Glutamatergic neuron (in vitro differentiated cells): ENCODE results near the gene PAPPA2. TPM values are rescaled to one million over a fixed set of nuclear protein-coding genes. Genes with fewer than 3 reads are reported as not detected.

Experiments used
- DNase-seq: peaks from one replicate; pipeline ENCODE4 v3.0.0; 2022
- H3K27ac Mint-ChIP-seq: one replicate; pipeline ENCODE4 v1.8.0; 2020; ENCODE audit warnings: mild to moderate bottlenecking, mixed read lengths, inconsistent platforms; ENCODE audit not compliant: unreplicated experiment
- H3K27me3 Mint-ChIP-seq: one replicate; pipeline ENCODE4 v1.8.0; 2020; ENCODE audit warnings: mild to moderate bottlenecking, moderate library complexity, mixed read lengths, inconsistent platforms; ENCODE audit not compliant: unreplicated experiment
- H3K36me3 Mint-ChIP-seq: one replicate; pipeline ENCODE4 v1.8.0; 2020; ENCODE audit warnings: mild to moderate bottlenecking, mixed read lengths, inconsistent platforms; ENCODE audit not compliant: unreplicated experiment
- H3K4me1 Mint-ChIP-seq: one replicate; pipeline ENCODE4 v1.8.0; 2020; ENCODE audit warnings: mild to moderate bottlenecking, low read depth, mixed read lengths, inconsistent platforms; ENCODE audit not compliant: unreplicated experiment
- H3K4me3 Mint-ChIP-seq: one replicate; pipeline ENCODE4 v1.8.0; 2020; ENCODE audit warnings: mild to moderate bottlenecking, mixed read lengths, inconsistent platforms; ENCODE audit not compliant: unreplicated experiment
- H3K9me3 Mint-ChIP-seq: one replicate; pipeline ENCODE4 v1.8.0; 2020; ENCODE audit warnings: mild to moderate bottlenecking, moderate library complexity, mixed read lengths, inconsistent platforms; ENCODE audit not compliant: unreplicated experiment
- CTCF ChIP-seq: fragments of 200-600 bp; sonication (generic); IDR thresholded peaks from one replicate; pipeline ENCODE4 v1.5.0; 2021; ENCODE audit not compliant: partially characterized antibody, unreplicated experiment
- total RNA-seq: library from RNA; stranded (reverse); fragmentation: NEBNext Ultra II Directional; extraction: Animal tissue kit (Norgen Biotek cat#: 25700); gene quantifications from one replicate; pipeline ENCODE4 v1.2.1, GENCODE V29; 2021; ENCODE audit not compliant: unreplicated experiment

Gene PAPPA2
- total RNA-seq, 1 donor from 2014 or later, result 2.3 TPM

DNA sequence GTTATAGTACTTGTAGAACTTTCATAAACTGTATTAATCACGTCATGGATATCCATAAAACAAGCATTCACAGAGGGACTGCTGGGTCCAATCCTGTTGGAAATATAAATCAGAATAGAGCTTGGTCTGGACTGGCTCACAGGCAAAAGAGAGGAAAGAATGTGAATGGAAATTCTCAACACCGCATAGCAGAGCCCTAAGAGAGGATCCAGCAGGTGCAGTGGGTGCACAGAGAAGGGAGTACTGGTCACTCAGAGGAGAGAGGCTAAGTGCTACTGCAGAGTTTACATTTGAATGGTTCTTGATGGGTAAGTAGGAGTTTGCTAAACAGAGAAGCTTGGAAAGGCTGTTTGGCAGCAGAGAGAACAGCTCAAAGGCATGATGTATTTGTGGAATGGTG is 231.7 kb downstream of the PAPPA2 start:
- Mint-ChIP-seq H3K36me3 (no peaks in the 10 kb centered on the region), H3K4me3 (no peak overlapping the region), H3K4me1 (peaks cover 8% of the 10 kb centered on the region), H3K27me3 (no peaks in the 10 kb centered on the region), H3K9me3 (no peaks in the 10 kb centered on the region), H3K27ac (no peak overlapping the region)
- no peak for TF ChIP-seq CTCF
- DNase-seq, result no peak

DNA sequence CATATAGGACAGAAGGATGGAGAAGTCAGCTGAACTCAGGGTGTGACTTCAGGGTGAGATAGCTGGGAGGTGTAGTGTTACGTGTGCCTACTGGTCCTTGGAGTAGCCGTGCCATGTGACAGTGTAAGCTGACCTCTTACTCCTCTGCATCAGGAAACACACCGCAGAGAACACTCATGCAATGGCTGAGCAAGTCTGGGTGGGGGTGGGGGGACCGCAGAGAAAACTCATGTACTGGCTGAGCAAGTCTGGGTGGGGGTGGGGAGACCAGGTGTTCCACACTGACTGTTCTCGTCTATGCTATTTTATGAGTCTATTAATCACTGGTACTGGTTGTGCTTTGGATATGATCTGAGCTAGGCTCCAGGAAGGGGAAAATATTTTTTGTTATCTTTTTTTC is 233.1 kb downstream of the PAPPA2 start:
- H3K36me3 Mint-ChIP-seq, result no peaks in the 10 kb centered on the region
- peaks cover 19% of the 10 kb centered on the region for H3K4me1 Mint-ChIP-seq
- peak overlapping the region; percentile 36 for H3K27ac Mint-ChIP-seq
- TF ChIP-seq CTCF, result no peak
- no peak for DNase-seq
- H3K9me3 Mint-ChIP-seq, result no peaks in the 10 kb centered on the region
- H3K27me3 Mint-ChIP-seq, result no peaks in the 10 kb centered on the region
- no peak overlapping the region for H3K4me3 Mint-ChIP-seq

DNA sequence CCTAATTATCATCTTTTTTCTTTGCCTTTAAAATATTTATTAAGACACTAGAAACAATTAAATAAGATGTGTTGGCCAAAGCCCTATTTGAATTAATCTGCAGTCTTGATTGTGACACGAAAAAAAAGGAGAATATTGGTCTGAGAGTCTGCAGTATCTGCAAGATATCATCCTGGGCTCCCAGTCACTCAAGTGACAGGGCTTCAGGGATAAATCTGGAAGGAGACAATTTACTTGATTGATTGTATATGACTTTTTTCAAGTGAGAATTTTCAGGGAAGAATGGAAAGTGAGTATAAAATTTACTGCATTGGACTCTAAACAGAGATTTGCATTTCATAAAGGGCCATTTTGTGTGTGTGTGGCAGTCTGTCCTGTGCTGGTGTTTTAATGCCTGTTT is 233.7 kb downstream of the PAPPA2 start:
- no peak for DNase-seq
- no peak for TF ChIP-seq CTCF
- Mint-ChIP-seq H3K9me3 (no peaks in the 10 kb centered on the region), H3K27ac (no peak overlapping the region), H3K4me1 (peaks cover 23% of the 10 kb centered on the region), H3K36me3 (no peaks in the 10 kb centered on the region), H3K27me3 (no peaks in the 10 kb centered on the region), H3K4me3 (no peak overlapping the region)

DNA sequence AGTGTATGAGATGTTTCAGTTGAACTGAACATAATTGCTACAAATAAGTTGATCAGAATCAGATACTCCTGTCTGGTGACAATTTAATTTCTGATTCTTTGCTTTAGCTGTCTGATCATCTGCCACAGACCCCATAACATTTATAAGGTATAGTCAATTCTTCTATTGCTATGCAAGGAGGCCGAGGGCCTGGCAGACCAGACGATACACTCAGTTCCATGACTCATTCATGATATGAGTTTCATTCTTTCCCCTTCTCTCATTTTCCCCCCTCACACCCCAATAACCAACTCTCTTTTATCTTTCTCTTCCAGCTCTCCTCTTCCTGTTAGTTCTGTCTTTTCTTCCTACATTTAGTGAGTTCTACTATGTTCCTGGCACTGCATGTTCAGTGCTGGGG is 236.8 kb downstream of the PAPPA2 start:
- Mint-ChIP-seq H3K9me3 (no peaks in the 10 kb centered on the region), H3K27me3 (no peaks in the 10 kb centered on the region), H3K4me1 (peaks cover 23% of the 10 kb centered on the region), H3K4me3 (no peak overlapping the region), H3K36me3 (no peaks in the 10 kb centered on the region), H3K27ac (peak overlapping the region; percentile 34)
- TF ChIP-seq CTCF, result no peak
- no peak for DNase-seq

DNA sequence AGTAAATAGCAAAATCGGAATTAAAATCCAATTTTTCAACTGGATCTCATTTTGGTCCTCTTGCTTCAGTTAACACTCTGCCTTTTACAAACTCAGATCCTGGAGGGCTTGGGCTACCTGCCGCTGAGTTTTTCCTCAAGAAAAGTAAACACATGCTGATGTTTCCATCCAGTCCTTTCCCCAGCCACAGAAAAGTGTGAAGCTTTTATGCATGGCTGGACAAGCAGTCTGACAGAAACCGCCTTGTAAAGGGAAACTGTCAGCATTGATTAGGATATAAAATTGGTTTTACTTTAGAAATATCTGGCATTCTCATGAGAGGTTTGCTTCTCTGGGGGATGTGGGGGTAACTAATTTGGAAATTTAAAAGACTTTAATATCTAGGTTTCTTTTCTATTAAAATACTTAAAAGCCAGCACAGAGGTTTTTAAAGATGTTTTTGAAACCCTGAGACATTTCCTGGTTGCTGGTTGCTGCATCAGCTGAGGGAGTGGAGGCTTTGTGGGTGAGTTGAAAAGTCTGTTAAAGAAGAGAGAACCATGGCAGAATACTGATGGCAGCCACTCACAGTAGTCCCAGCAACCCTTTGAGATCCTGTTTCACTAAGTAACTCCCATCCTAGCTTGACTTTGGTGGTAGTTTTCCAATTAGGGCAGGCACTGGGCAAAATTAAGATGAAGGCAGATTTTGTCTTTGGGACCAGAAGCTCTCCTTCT is 238.3 kb downstream of the PAPPA2 start:
- H3K4me3 Mint-ChIP-seq, result no peak overlapping the region
- no peak overlapping the region for H3K27ac Mint-ChIP-seq
- no peaks in the 10 kb centered on the region for H3K27me3 Mint-ChIP-seq
- no peak for TF ChIP-seq CTCF
- DNase-seq, result no peak
- no peaks in the 10 kb centered on the region for H3K9me3 Mint-ChIP-seq
- no peaks in the 10 kb centered on the region for H3K36me3 Mint-ChIP-seq
- peaks cover 15% of the 10 kb centered on the region for H3K4me1 Mint-ChIP-seq
